GM21723 (cell line): ENCODE measurements around the gene ALOX5.
"Not testable (repeated sequence)": the region's sequence is repeated elsewhere in the genome, so short reads cannot be mapped to it uniquely, and the experiment has no call there.

Experiments
- ATAC-seq: cut with Tn5 transposase; IDR thresholded peaks from one replicate; pipeline ENCODE4 v1.9.1; 2021; ENCODE audit warnings: mild to moderate bottlenecking, moderate library complexity; ENCODE audit not compliant: unreplicated experiment

ALOX5 gene

GRCh38 chr10:45461034-45461433 is 87.0 kb downstream of the ALOX5 start:
- ATAC-seq, result peak; percentile 66

- ATAC-seq, result no peak
Observed at GRCh38 chr10:45463244-45464116, 89.5 kb downstream of the ALOX5 start.

- ATAC-seq, result peak; percentile 50
Observed at GRCh38 chr10:45464958-45465567, 91.0 kb downstream of the ALOX5 start.

- ATAC-seq, result no peak
Observed at GRCh38 chr10:45466784-45467183, 92.8 kb downstream of the ALOX5 start.

GRCh38 chr10:45468079-45468478 is 94.1 kb downstream of the ALOX5 start:
- no peak for ATAC-seq

- ATAC-seq, result no peak
Observed at GRCh38 chr10:45470098-45471012, 96.3 kb downstream of the ALOX5 start.

- no peak for ATAC-seq
Observed at GRCh38 chr10:45471059-45471458, 97.0 kb downstream of the ALOX5 start.

GRCh38 chr10:45471531-45472310 is 97.7 kb downstream of the ALOX5 start:
- ATAC-seq, result no peak

GRCh38 chr10:45473126-45473525 is 99.1 kb downstream of the ALOX5 start:
- no peak for ATAC-seq

GRCh38 chr10:45476559-45476958 is 102.5 kb downstream of the ALOX5 start:
- ATAC-seq, result no peak

GRCh38 chr10:45480294-45480693 is 106.3 kb downstream of the ALOX5 start:
- ATAC-seq, result no peak

- not testable (repeated sequence) for ATAC-seq
Observed at GRCh38 chr10:45481100-45481499, 107.1 kb downstream of the ALOX5 start.

GRCh38 chr10:45483002-45483401 is 109.0 kb downstream of the ALOX5 start:
- no peak for ATAC-seq

GRCh38 chr10:45487735-45488134 is 113.7 kb downstream of the ALOX5 start:
- no peak for ATAC-seq

GRCh38 chr10:45488365-45488764 is 114.3 kb downstream of the ALOX5 start:
- ATAC-seq, result no peak

GRCh38 chr10:45490277-45490676 is 116.3 kb downstream of the ALOX5 start:
- ATAC-seq, result no peak

GRCh38 chr10:45491061-45491460 is 117.0 kb downstream of the ALOX5 start:
- no peak for ATAC-seq
